GM18511 (cell line): Measurements from ENCODE around the gene KDM4B.
"Not testable (repeated sequence)": the region's sequence is repeated elsewhere in the genome, so short reads cannot be mapped to it uniquely, and the experiment has no call there.

ENCODE experiments used
- ATAC-seq: cut with Tn5 transposase; IDR thresholded peaks from one replicate; pipeline ENCODE4 v1.9.1; 2021; ENCODE audit warnings: mild to moderate bottlenecking, moderate library complexity; ENCODE audit not compliant: unreplicated experiment

Gene KDM4B

GRCh38 chr19:5193192-5193591 is 224.3 kb downstream of the KDM4B start:
- ATAC-seq, result no peak

- ATAC-seq, result no peak
These were observed 225.7 kb downstream of the KDM4B start for GRCh38 chr19:5194641-5195040.

DNA sequence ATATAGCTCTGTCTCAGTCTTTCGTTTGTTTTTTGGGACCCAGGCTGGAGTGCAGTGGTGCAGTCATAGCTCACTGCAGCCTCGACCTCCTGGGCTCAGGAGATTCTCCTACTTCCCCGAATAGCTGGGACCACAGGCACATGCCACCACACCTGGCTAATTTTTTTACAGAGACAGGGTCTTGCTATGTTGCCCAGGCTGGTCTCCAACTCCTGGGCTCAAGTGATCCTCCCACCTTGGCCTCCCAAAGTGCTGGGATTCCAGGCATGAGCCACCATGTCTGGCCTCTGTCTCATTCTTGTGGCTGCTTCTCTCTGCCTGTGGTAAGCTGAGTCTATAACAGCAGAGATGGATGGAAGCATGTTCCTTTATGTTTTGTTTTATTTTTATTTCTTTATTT is 226.7 kb downstream of the KDM4B start:
- ATAC-seq, result not testable (repeated sequence)

- no peak for ATAC-seq
These were observed 227.9 kb downstream of the KDM4B start for GRCh38 chr19:5196832-5197231.

DNA sequence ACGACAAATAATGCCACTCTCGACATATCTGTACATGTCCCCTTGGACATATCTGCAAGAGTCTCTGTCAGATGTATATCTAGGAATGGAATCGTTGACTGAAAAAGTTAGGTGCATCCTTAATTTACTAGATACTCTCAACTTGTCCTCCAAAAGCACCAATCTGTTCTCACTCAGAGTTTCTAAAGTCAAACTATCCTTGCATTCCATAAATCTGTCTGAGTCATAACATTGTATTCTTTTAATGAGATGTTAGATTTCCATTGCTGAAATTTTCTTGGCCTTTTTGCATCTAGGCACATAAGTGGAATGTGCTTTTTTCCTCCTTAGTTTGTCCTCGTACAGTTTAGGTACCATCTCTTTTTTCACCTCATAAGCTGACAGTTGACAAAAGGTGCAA is 231.9 kb downstream of the KDM4B start:
- no peak for ATAC-seq

DNA sequence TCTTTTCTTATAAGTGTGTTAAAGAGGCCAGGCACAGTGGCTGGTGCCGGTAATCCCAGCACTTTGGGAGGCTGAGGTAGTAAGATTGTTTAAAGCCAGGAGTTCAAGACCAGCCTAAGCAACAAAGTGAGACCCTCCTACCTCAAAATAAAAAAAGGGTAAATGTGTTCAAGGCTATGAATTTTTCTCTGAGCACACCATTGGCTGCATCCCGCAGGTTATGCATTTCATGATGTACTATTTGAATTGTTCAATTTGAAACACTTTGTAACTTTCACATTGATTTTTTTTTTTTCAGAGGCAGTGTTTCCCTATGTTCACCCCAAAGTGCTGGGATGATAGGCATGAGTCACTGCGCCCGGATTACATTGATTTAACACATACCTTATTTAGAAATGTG is 233.6 kb downstream of the KDM4B start:
- no peak for ATAC-seq
